Stimulated activated naive CD8-positive, alpha-beta T cell treated with anti-CD3 and anti-CD28 coated beads, Interleukin-15, amount 100 ng/mL, for 72 hours (primary cell): ENCODE results near the gene ABCG1.

Experiments
- ATAC-seq: fragments of 150-1000 bp; cut with Tn5 transposase; 2 replicates; pipeline ENCODE4 v1.10.0; 2021; ENCODE audit warnings: mild to moderate bottlenecking, moderate library complexity
- DNase-seq, 2 donors: peaks; one replicate each; pipeline ENCODE4 v3.0.0; 2021 to 2022
- H3K27ac Mint-ChIP-seq, 2 donors: one replicate each; pipeline ENCODE4 v1.8.0; 2022; ENCODE audit warnings: mild to moderate bottlenecking in 2 of 2, mixed read lengths in 2 of 2, moderate library complexity in 2 of 2
- H3K27me3 Mint-ChIP-seq: one replicate; pipeline ENCODE4 v1.8.0; 2022; ENCODE audit warnings: mixed read lengths
- H3K4me1 Mint-ChIP-seq: one replicate; pipeline ENCODE4 v1.8.0; 2022; ENCODE audit warnings: mild to moderate bottlenecking, mixed read lengths
- H3K4me3 Mint-ChIP-seq, 2 donors: one replicate each; pipeline ENCODE4 v1.8.0; 2022; ENCODE audit warnings: mild to moderate bottlenecking in 2 of 2, mixed read lengths in 2 of 2, moderate library complexity in 1 of 2
- H3K9me3 Mint-ChIP-seq, 2 donors: one replicate each; pipeline ENCODE4 v1.8.0; 2022; ENCODE audit warnings: mixed read lengths in 2 of 2

ABCG1 gene

GRCh38 chr21:42311816-42312625 lies 93.1 kb downstream of the ABCG1 start:
- Mint-ChIP-seq H3K4me3 (no peak overlapping the region), H3K27me3 (no peaks in the 10 kb centered on the region), H3K9me3 (no peaks in the 10 kb centered on the region), H3K27ac (no peak overlapping the region), H3K4me1 (peaks cover 7% of the 10 kb centered on the region)
- DNase-seq (no peak), ATAC-seq (no peak)

- DNase-seq = no peak
- ATAC-seq = peak; percentile 34
- H3K4me3 Mint-ChIP-seq = no peak overlapping the region
- no peaks in the 10 kb centered on the region for H3K9me3 Mint-ChIP-seq
- no peak overlapping the region for H3K27ac Mint-ChIP-seq
- no peaks in the 10 kb centered on the region for H3K27me3 Mint-ChIP-seq
- H3K4me1 Mint-ChIP-seq = peaks cover 7% of the 10 kb centered on the region
These were observed 93.7 kb downstream of the ABCG1 start for GRCh38 chr21:42312626-42313104.

- H3K4me1 Mint-ChIP-seq = peaks cover 7% of the 10 kb centered on the region
- no peaks in the 10 kb centered on the region for H3K9me3 Mint-ChIP-seq
- H3K27me3 Mint-ChIP-seq = no peaks in the 10 kb centered on the region
- DNase-seq (no peak), ATAC-seq (no peak)
- H3K4me3 Mint-ChIP-seq = no peak overlapping the region
- H3K27ac Mint-ChIP-seq = no peak overlapping the region
These were observed 94.6 kb downstream of the ABCG1 start for GRCh38 chr21:42313501-42313969.

GRCh38 chr21:42314616-42315295 lies 95.8 kb downstream of the ABCG1 start:
- Mint-ChIP-seq H3K4me1 (peaks cover 7% of the 10 kb centered on the region), H3K27me3 (no peaks in the 10 kb centered on the region), H3K9me3 (no peaks in the 10 kb centered on the region), H3K4me3 (no peak overlapping the region), H3K27ac (no peak overlapping the region)
- no peak for ATAC-seq
- DNase-seq = no peak

GRCh38 chr21:42315296-42315891 lies 96.5 kb downstream of the ABCG1 start, which contains the start of gene TFF3:
Gene TFF3 (minus strand): TSS chr21:42315409. CDS start chr21:42315374, 35 bp downstream.
- Mint-ChIP-seq H3K4me1 (peaks cover 7% of the 10 kb centered on the region), H3K27me3 (no peaks in the 10 kb centered on the region), H3K9me3 (no peaks in the 10 kb centered on the region), H3K27ac (peak within 1 kb of the TSS in 1 of 2 donors; percentile 49), H3K4me3 (no peak within 1 kb of the TSS)
- ATAC-seq (no peak), DNase-seq (no peak)

- Mint-ChIP-seq H3K27ac (no peak overlapping the region), H3K4me3 (no peak overlapping the region), H3K4me1 (peaks cover 7% of the 10 kb centered on the region), H3K9me3 (no peaks in the 10 kb centered on the region), H3K27me3 (peaks cover 11% of the 10 kb centered on the region)
- no peak for ATAC-seq
- DNase-seq = no peak
These were observed 98.0 kb downstream of the ABCG1 start for GRCh38 chr21:42316891-42317290.

- H3K4me1 Mint-ChIP-seq = peaks cover 7% of the 10 kb centered on the region
- H3K9me3 Mint-ChIP-seq = no peaks in the 10 kb centered on the region
- no peak overlapping the region for H3K4me3 Mint-ChIP-seq
- no peak overlapping the region for H3K27ac Mint-ChIP-seq
- peaks cover 11% of the 10 kb centered on the region for H3K27me3 Mint-ChIP-seq
- DNase-seq = no peak
- no peak for ATAC-seq
These were observed 98.4 kb downstream of the ABCG1 start for GRCh38 chr21:42317341-42317741.

GRCh38 chr21:42317826-42318746 lies 99.1 kb downstream of the ABCG1 start:
- H3K4me1 Mint-ChIP-seq = peaks cover 7% of the 10 kb centered on the region
- H3K9me3 Mint-ChIP-seq = no peaks in the 10 kb centered on the region
- peaks cover 17% of the 10 kb centered on the region for H3K27me3 Mint-ChIP-seq
- H3K4me3 Mint-ChIP-seq = no peak overlapping the region
- no peak overlapping the region for H3K27ac Mint-ChIP-seq
- no peak for ATAC-seq
- DNase-seq = no peak

GRCh38 chr21:42319376-42319775 lies 100.4 kb downstream of the ABCG1 start:
- H3K4me1 Mint-ChIP-seq = peaks cover 7% of the 10 kb centered on the region
- H3K4me3 Mint-ChIP-seq = peak overlapping the region in 1 of 2 donors; percentile 9
- ATAC-seq (peak; percentile 31), DNase-seq (no peak)
- H3K9me3 Mint-ChIP-seq = no peaks in the 10 kb centered on the region
- peaks cover 22% of the 10 kb centered on the region for H3K27me3 Mint-ChIP-seq
- peak overlapping the region; percentile 60 to 73 for H3K27ac Mint-ChIP-seq

GRCh38 chr21:42319851-42320572 lies 101.1 kb downstream of the ABCG1 start:
- peak overlapping the region; percentile 7 to 73 for H3K27ac Mint-ChIP-seq
- ATAC-seq (no peak), DNase-seq (no peak)
- no peaks in the 10 kb centered on the region for H3K9me3 Mint-ChIP-seq
- peaks cover 7% of the 10 kb centered on the region for H3K4me1 Mint-ChIP-seq
- peaks cover 22% of the 10 kb centered on the region for H3K27me3 Mint-ChIP-seq
- no peak overlapping the region for H3K4me3 Mint-ChIP-seq

- peaks cover 7% of the 10 kb centered on the region for H3K4me1 Mint-ChIP-seq
- ATAC-seq = no peak
- H3K27me3 Mint-ChIP-seq = peaks cover 22% of the 10 kb centered on the region
- no peak overlapping the region for H3K4me3 Mint-ChIP-seq
- H3K9me3 Mint-ChIP-seq = no peaks in the 10 kb centered on the region
- no peak for DNase-seq
- no peak overlapping the region for H3K27ac Mint-ChIP-seq
These were observed 101.9 kb downstream of the ABCG1 start for GRCh38 chr21:42320791-42321190.

GRCh38 chr21:42321231-42321630 lies 102.3 kb downstream of the ABCG1 start:
- H3K4me1 Mint-ChIP-seq = peaks cover 7% of the 10 kb centered on the region
- peaks cover 22% of the 10 kb centered on the region for H3K27me3 Mint-ChIP-seq
- no peak overlapping the region for H3K27ac Mint-ChIP-seq
- no peak for DNase-seq
- no peak overlapping the region for H3K4me3 Mint-ChIP-seq
- ATAC-seq = no peak
- no peaks in the 10 kb centered on the region for H3K9me3 Mint-ChIP-seq

GRCh38 chr21:42321845-42322244 lies 102.9 kb downstream of the ABCG1 start:
- H3K4me1 Mint-ChIP-seq = peaks cover 7% of the 10 kb centered on the region
- no peak overlapping the region for H3K4me3 Mint-ChIP-seq
- H3K27me3 Mint-ChIP-seq = peaks cover 22% of the 10 kb centered on the region
- no peak for ATAC-seq
- DNase-seq = no peak
- H3K27ac Mint-ChIP-seq = peak overlapping the region in 1 of 2 donors; percentile 57
- no peaks in the 10 kb centered on the region for H3K9me3 Mint-ChIP-seq

GRCh38 chr21:42324896-42325295 lies 106.0 kb downstream of the ABCG1 start:
- ATAC-seq (no peak), DNase-seq (no peak)
- Mint-ChIP-seq H3K27ac (peak overlapping the region in 1 of 2 donors; percentile 41), H3K4me3 (no peak overlapping the region), H3K4me1 (no peaks in the 10 kb centered on the region), H3K27me3 (peaks cover 22% of the 10 kb centered on the region), H3K9me3 (no peaks in the 10 kb centered on the region)
